HepG2 (cell line): ENCODE data around the gene KRT34. TPM values are rescaled to one million over a fixed set of nuclear protein-coding genes. Genes with fewer than 3 reads are reported as not detected.
"Not testable (repeated sequence)": the region's sequence is repeated elsewhere in the genome, so short reads cannot be mapped to it uniquely, and the experiment has no call there.

Source experiments
- ATAC-seq: fragments of 200-7000 bp; cut with Tn5 transposase; 3 replicates; pipeline ENCODE4 v1.9.1; 2020; ENCODE audit warnings: mild to moderate bottlenecking, moderate library complexity
- BruUV-seq: library from RNA; stranded (reverse); fragments of 400-500 nt; replicated peaks from 2 replicates; lab custom pipeline; 2021; lab: Mats Ljungman, UMichigan
- CTCF ChIA-PET: fragments of 300-600 bp; formaldehyde crosslinking; extraction: SDS; loops from one replicate; lab custom pipeline; 2021; ENCODE audit warnings: low total read pairs, inconsistent platforms, low intra/inter-chr PET ratio; lab: Yijun Ruan, JAX
- POLR2A ChIA-PET: fragments of 350-600 bp; sonication (Branson Sonifier 250); formaldehyde crosslinking; loops from one replicate; lab custom pipeline; 2020; ENCODE audit warnings: antibody characterized with exemption, inconsistent platforms; lab: Yijun Ruan, JAX
- DNase-seq: peaks from one replicate; pipeline ENCODE4 v3.0.0-alpha.2; 2015; ENCODE audit warnings: low spot score
- FAIRE-seq: peaks from 3 replicates; lab custom pipeline; 2011; peaks lifted over from hg19 to GRCh38; lab: Jason Lieb, UNC
- H2AFZ ChIP-seq: one replicate; pipeline ENCODE4 v1.6.1; 2011; ENCODE audit warnings: low read length, inconsistent platforms
- H3K27ac ChIP-seq: fragments of 300-600 bp; 3 replicates; pipeline ENCODE4 v1.8.0; 2011; ENCODE audit warnings: mixed run types, mild to moderate bottlenecking, mixed read lengths, low read length, inconsistent platforms; ENCODE audit not compliant: insufficient read depth; ENCODE audit errors: extremely low read length
- H3K27me3 ChIP-seq, 2 experiments: fragments of 200-600 bp in 1 of 2; 2 replicates in 1 of 2; 3 replicates in 1 of 2; pipeline versions ENCODE4 v1.6.0 to v1.8.0; 2011; ENCODE audit warnings: low read length in 2 of 2, mild to moderate bottlenecking in 2 of 2, moderate library complexity in 2 of 2, inconsistent platforms in 1 of 2; ENCODE audit not compliant: insufficient read depth in 2 of 2, control insufficient read depth in 1 of 2
- H3K36me3 ChIP-seq, 2 experiments: fragments of 200-600 bp in 1 of 2; replicated peaks in 1 of 2; 2 replicates in 1 of 2; 3 replicates in 1 of 2; pipeline versions ENCODE4 v1.5.1 to v1.8.0; 2011; ENCODE audit warnings: low read length in 2 of 2, inconsistent platforms in 1 of 2; ENCODE audit not compliant: insufficient read depth in 2 of 2, control insufficient read depth in 1 of 2
- H3K4me1 ChIP-seq: 2 replicates; pipeline ENCODE4 v1.5.1; 2012; ENCODE audit warnings: low read length, inconsistent platforms; ENCODE audit not compliant: insufficient read depth
- H3K4me2 ChIP-seq: 2 replicates; pipeline ENCODE4 v1.6.0; 2011; ENCODE audit warnings: low read depth, low read length, inconsistent platforms
- H3K4me3 ChIP-seq, 3 experiments: fragments of 200-600 bp in 1 of 3; sonication (generic), shearing (Covaris generic) in 1 of 3; replicated peaks in 1 of 3; 2 replicates each; pipeline ENCODE4 v1.5.1; 2011 to 2016; ENCODE audit warnings: low read length in 3 of 3, inconsistent platforms in 2 of 3, low read depth in 2 of 3, mild to moderate bottlenecking in 2 of 3, control low read depth in 1 of 3, mixed read lengths in 1 of 3; ENCODE audit not compliant: insufficient read depth in 1 of 3
- H3K79me2 ChIP-seq: one replicate; pipeline ENCODE4 v1.6.1; 2011; ENCODE audit warnings: low read length, inconsistent platforms; ENCODE audit not compliant: insufficient read depth
- H3K9ac ChIP-seq: 2 replicates; pipeline ENCODE4 v1.6.0; 2011; ENCODE audit warnings: mild to moderate bottlenecking, low read depth, low read length, inconsistent platforms; ENCODE audit not compliant: insufficient read depth
- H3K9me3 ChIP-seq: 2 replicates; pipeline ENCODE4 v1.5.1; 2012; ENCODE audit warnings: mild to moderate bottlenecking, low read length
- H4K20me1 ChIP-seq: 2 replicates; pipeline ENCODE4 v1.6.0; 2011; ENCODE audit warnings: inconsistent platforms, mild to moderate bottlenecking, low read length, moderate library complexity; ENCODE audit not compliant: insufficient read depth
- CBFB ChIP-seq: sonication (generic); formaldehyde crosslinking; IDR thresholded peaks from 2 replicates; pipeline ENCODE4 v1.4.0; 2020; ENCODE audit warnings: missing genetic modification reagents
- FUBP1 ChIP-seq: sonication (generic); formaldehyde crosslinking; IDR thresholded peaks from 2 replicates; pipeline ENCODE4 v1.5.1; 2020; ENCODE audit warnings: missing genetic modification reagents, mild to moderate bottlenecking, borderline replicate concordance
- GTF2F1 ChIP-seq: fragments of 150-350 bp; IDR thresholded peaks from 2 replicates; pipeline ENCODE4 v1.6.1; 2014; ENCODE audit warnings: low read length
- NFYB ChIP-seq: sonication (generic); formaldehyde crosslinking; IDR thresholded peaks from 2 replicates; pipeline ENCODE4 v1.4.0; 2020; ENCODE audit warnings: missing genetic modification reagents
- RBM39 ChIP-seq: fragments of 200-400 bp; formaldehyde crosslinking; IDR thresholded peaks from one replicate; pipeline ENCODE4 v1.6.1; 2018; ENCODE audit warnings: antibody characterized with exemption, mild to moderate bottlenecking, low read depth, low read length; ENCODE audit not compliant: poor library complexity, severe bottlenecking
- SAP130 ChIP-seq: IDR thresholded peaks from 2 replicates; pipeline ENCODE4 v1.6.1; 2016; ENCODE audit warnings: low read depth
- STAG1 ChIP-seq: sonication (generic); formaldehyde crosslinking; IDR thresholded peaks from 2 replicates; pipeline ENCODE4 v1.4.0; 2020; ENCODE audit warnings: missing genetic modification reagents
- TFDP1 ChIP-seq: IDR thresholded peaks from 2 replicates; pipeline ENCODE4 v1.6.1; 2016; ENCODE audit warnings: missing compliant biosample characterization, missing genetic modification reagents, borderline replicate concordance
- ZBTB34 ChIP-seq: sonication (generic); formaldehyde crosslinking; IDR thresholded peaks from 2 replicates; pipeline ENCODE4 v1.8.0; 2022; ENCODE audit warnings: mild to moderate bottlenecking, missing genetic modification reagents
- ZNF501 ChIP-seq: sonication (generic); formaldehyde crosslinking; IDR thresholded peaks from 2 replicates; pipeline ENCODE4 v1.5.1; 2020; ENCODE audit warnings: mild to moderate bottlenecking, moderate library complexity, missing genetic modification reagents
- ZNF788 ChIP-seq: sonication (generic); formaldehyde crosslinking; IDR thresholded peaks from 2 replicates; pipeline ENCODE4 v1.5.0; 2020; ENCODE audit warnings: mild to moderate bottlenecking, missing genetic modification reagents, borderline replicate concordance
- WGBS: methylation state at CpG from one replicate; pipeline ENCODE4 v1.1.6; 2017; ENCODE audit warnings: low lambda C conversion rate; 5-methylcytosine and 5-hydroxymethylcytosine counted together
- in situ Hi-C: cut with HindIII; loops from 2 replicates; pipeline ENCODE4 v1.10.0; 2017; ENCODE audit warnings: low pct_unique_long_range_greater_than_20kb; ENCODE audit not compliant: extremely low pct_ligation_motif_present
- intact Hi-C: fragments of 100-400 bp; cut with micrococcal nuclease; formaldehyde crosslinking; loops from one replicate; pipeline ENCODE4 v1.10.0; 2022; ENCODE audit not compliant: unreplicated experiment
- polyA plus RNA-seq, 8 experiments: library from polyadenylated mRNA; depleted of rRNA in 3 of 8; stranded (reverse) in 7 of 8; unstranded in 1 of 8; fragments of >200 nt; fragmentation: Illumina TruSeq in 4 of 8; extraction: Trizol in 4 of 8; gene quantifications; 2 replicates each; pipeline versions ENCODE4 v1.2.1 to v1.2.3, GENCODE V29; 2011 to 2016; ENCODE audit warnings: low read depth in 4 of 8, missing spikeins in 1 of 8, mixed read lengths in 1 of 8; ENCODE audit not compliant: insufficient read depth in 1 of 8
- total RNA-seq, 5 experiments: library from RNA; depleted of rRNA; stranded (reverse); fragments of >200 nt; fragmentation: Illumina TruSeq; extraction: Trizol; gene quantifications; 2 replicates each; pipeline ENCODE4 v1.2.3, GENCODE V29; 2016; ENCODE audit warnings: low read depth in 1 of 5
- TF ChIP-seq, protein P1 (sequence below): sonication (generic); formaldehyde crosslinking; IDR thresholded peaks from 2 replicates; pipeline ENCODE4 v1.4.0; 2020; ENCODE audit warnings: mild to moderate bottlenecking, missing genetic modification reagents

KRT34 gene
- total and polyA plus RNA-seq, 2 of the 13 experiments (the other 11 are each of a cell fraction or from before 2014, with no cell fraction given): not detected

DNA sequence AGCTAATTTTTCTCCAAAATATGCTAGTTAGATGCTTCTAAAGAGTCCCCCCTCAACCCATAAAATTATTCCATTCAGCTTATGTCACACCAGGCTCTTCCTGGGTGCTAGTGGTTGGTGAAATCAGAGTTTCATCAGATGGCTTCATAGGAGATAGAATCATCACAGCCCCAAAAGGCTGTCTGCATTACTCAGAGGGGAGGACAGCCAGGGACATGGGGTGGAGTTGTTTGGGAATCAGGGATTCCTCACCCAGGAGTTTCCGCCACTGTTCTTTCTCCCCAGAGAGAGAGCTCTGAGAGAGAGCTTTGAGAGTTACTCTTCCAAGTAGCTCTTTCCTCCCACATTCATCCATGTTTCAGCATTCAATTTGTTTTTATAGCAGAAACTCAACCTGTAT is 288 bp upstream of the KRT34 start:
- peaks cover 9% of the 10 kb centered on the region for H3K9me3 ChIP-seq
- FAIRE-seq (no peak), DNase-seq (no peak), ATAC-seq (no peak)
- intact Hi-C loops: no loop called here
- no peaks in the 10 kb centered on the region for H3K79me2 ChIP-seq
- ChIA-PET CTCF (no interaction called here), POLR2A (no interaction called here)
- H3K4me2 ChIP-seq: no peak overlapping the region
- H3K27ac ChIP-seq: no peak overlapping the region
- in situ Hi-C loops: no loop called here
- H3K4me3 ChIP-seq: no peak overlapping the region
- H3K27me3 ChIP-seq: no peaks in the 10 kb centered on the region; a peak in 1 of 5 replicates
- 95% methylated on average over 1 of the region's 1 CpG for WGBS
- 0 out of 2 replicates have a peak, but pooled peaks cover 4% of the 10 kb centered on the region for H3K4me1 ChIP-seq
- H3K9ac ChIP-seq: no peak overlapping the region
- H3K36me3 ChIP-seq: no peaks in the 10 kb centered on the region
- H2AFZ ChIP-seq: no peak overlapping the region
- H4K20me1 ChIP-seq: no peaks in the 10 kb centered on the region
- TF ChIP-seq CBFB (CRISPR knock-in tag) (no peak), SAP130 (CRISPR knock-in tag) (no peak), STAG1 (CRISPR knock-in tag) (no peak), ZNF788 (no peak), FUBP1 (CRISPR knock-in tag) (no peak), RBM39 (no peak), TFDP1 (CRISPR knock-in tag) (no peak), ZNF501 (CRISPR knock-in tag) (no peak), NFYB (CRISPR knock-in tag) (no peak), ZBTB34 (CRISPR knock-in tag) (no peak), GTF2F1 (no peak)
- TF ChIP-seq, protein P1, sequence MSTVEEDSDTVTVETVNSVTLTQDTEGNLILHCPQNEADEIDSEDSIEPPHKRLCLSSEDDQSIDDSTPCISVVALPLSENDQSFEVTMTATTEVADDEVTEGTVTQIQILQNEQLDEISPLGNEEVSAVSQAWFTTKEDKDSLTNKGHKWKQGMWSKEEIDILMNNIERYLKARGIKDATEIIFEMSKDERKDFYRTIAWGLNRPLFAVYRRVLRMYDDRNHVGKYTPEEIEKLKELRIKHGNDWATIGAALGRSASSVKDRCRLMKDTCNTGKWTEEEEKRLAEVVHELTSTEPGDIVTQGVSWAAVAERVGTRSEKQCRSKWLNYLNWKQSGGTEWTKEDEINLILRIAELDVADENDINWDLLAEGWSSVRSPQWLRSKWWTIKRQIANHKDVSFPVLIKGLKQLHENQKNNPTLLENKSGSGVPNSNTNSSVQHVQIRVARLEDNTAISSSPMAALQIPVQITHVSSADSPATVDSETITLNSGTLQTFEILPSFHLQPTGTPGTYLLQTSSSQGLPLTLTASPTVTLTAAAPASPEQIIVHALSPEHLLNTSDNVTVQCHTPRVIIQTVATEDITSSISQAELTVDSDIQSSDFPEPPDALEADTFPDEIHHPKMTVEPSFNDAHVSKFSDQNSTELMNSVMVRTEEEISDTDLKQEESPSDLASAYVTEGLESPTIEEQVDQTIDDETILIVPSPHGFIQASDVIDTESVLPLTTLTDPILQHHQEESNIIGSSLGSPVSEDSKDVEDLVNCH: no peak
- BruUV-seq: no TSS peak

DNA sequence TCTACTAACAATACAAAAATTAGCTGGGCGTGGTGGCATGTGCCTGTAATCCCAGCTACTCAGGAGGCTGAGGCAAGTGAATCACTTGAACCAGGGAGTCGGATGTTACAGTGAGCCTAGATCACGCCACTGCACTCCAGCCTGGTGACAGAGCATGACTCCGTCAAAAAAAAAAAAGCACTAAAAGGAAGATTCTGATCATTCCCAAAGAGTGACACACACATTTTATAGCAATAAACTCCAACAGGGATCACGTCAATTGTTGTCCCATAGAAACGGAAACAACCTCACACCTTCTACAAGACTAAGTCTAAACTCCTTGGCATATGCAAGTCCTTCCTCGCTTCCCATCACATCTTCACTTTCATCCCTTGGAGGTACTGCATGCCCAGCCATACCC is 2.0 kb downstream of the KRT34 start:
- not testable (repeated sequence) for H3K9ac ChIP-seq, H3K4me1 ChIP-seq, DNase-seq

More for the DNA sequence above, 2.0 kb downstream of the KRT34 start:
- WGBS: 42% methylated on average over 7 of the region's 7 CpGs
- POLR2A ChIA-PET, H3K4me3 ChIP-seq, BruUV-seq, H4K20me1 ChIP-seq, H2AFZ ChIP-seq, ATAC-seq, H3K9me3 ChIP-seq, H3K4me2 ChIP-seq, H3K27ac ChIP-seq, H3K79me2 ChIP-seq, FAIRE-seq, H3K27me3 ChIP-seq, intact Hi-C loops, H3K36me3 ChIP-seq, in situ Hi-C loops, CTCF ChIA-PET: not testable (repeated sequence)
